H1 (cell line): Measurements from ENCODE around the gene PDE2A. TPM values are rescaled to one million over a fixed set of nuclear protein-coding genes. Genes with fewer than 3 reads are reported as not detected.

Source experiments
- CTCF ChIA-PET: fragments of 300-600 bp; sonication (Branson Sonifier 250); formaldehyde crosslinking; loops from one replicate; lab custom pipeline; 2021; ENCODE audit not compliant: partially characterized antibody; lab: Charles Lee
- POLR2A ChIA-PET: fragments of 300-600 bp; sonication (Branson Sonifier 250); formaldehyde crosslinking; loops from one replicate; lab custom pipeline; 2021; ENCODE audit warnings: inconsistent platforms; ENCODE audit not compliant: partially characterized antibody; lab: Charles Lee
- DNase-seq, 2 experiments: peaks; one replicate each; pipeline versions ENCODE4 v3.0.0 to v3.0.0-alpha.2; 2010 to 2022; ENCODE audit warnings: low spot score in 2 of 2, low read depth in 1 of 2, mixed read lengths in 1 of 2
- FAIRE-seq: peaks from 2 replicates; lab custom pipeline; 2011; peaks lifted over from hg19 to GRCh38; lab: Jason Lieb, UNC
- H2AFZ ChIP-seq: 2 replicates; pipeline ENCODE4 v1.8.1; 2012; ENCODE audit warnings: low read length, inconsistent platforms
- H2AK5ac ChIP-seq: 2 replicates; pipeline ENCODE4 v1.6.1; 2013; ENCODE audit warnings: low read depth, low read length
- H2BK120ac ChIP-seq: replicated peaks from 2 replicates; pipeline ENCODE3; 2013; ENCODE audit warnings: low read depth, low read length, inconsistent platforms
- H2BK12ac ChIP-seq: 2 replicates; pipeline ENCODE4 v1.6.1; 2013; ENCODE audit warnings: low read depth, low read length
- H2BK15ac ChIP-seq: 2 replicates; pipeline ENCODE4 v1.6.1; 2013; ENCODE audit warnings: low read length
- H2BK20ac ChIP-seq: 2 replicates; pipeline ENCODE4 v1.6.1; 2013; ENCODE audit warnings: low read length
- H2BK5ac ChIP-seq: 2 replicates; pipeline ENCODE4 v1.6.1; 2013; ENCODE audit warnings: low read depth, low read length
- H3K14ac ChIP-seq: 2 replicates; pipeline ENCODE4 v1.6.1; 2013; ENCODE audit warnings: inconsistent platforms; ENCODE audit not compliant: insufficient read length
- H3K18ac ChIP-seq: 2 replicates; pipeline ENCODE4 v1.6.1; 2013; ENCODE audit warnings: low read length; ENCODE audit errors: extremely low read depth
- H3K23ac ChIP-seq: 2 replicates; pipeline ENCODE4 v1.6.1; 2013; ENCODE audit warnings: inconsistent platforms; ENCODE audit not compliant: insufficient read length
- H3K23me2 ChIP-seq: 2 replicates; pipeline ENCODE4 v1.6.1; 2013; ENCODE audit warnings: low read depth, low read length
- H3K27ac ChIP-seq: 2 replicates; pipeline ENCODE4 v1.6.1; 2011; ENCODE audit warnings: low read depth, low read length, inconsistent platforms
- H3K27me3 ChIP-seq, 4 experiments: replicated peaks in 1 of 4; 1 replicate in 1 of 4; 2 replicates in 3 of 4; pipeline versions ENCODE4 v1.6.1 to v1.8.1; 2011 to 2013; ENCODE audit warnings: low read length in 3 of 4, mild to moderate bottlenecking in 3 of 4, inconsistent platforms in 2 of 4, mixed read lengths in 2 of 4, moderate library complexity in 1 of 4; ENCODE audit not compliant: control insufficient read depth in 3 of 4, insufficient read depth in 3 of 4; ENCODE audit errors: extremely low read depth in 1 of 4
- H3K36me3 ChIP-seq, 4 experiments: 2 replicates each; pipeline versions ENCODE4 v1.6.1 to v1.8.1; 2011 to 2013; ENCODE audit warnings: mild to moderate bottlenecking in 4 of 4, low read length in 3 of 4, moderate library complexity in 2 of 4, control low read depth in 1 of 4, inconsistent platforms in 1 of 4; ENCODE audit not compliant: insufficient read depth in 4 of 4, control insufficient read depth in 2 of 4
- H3K4ac ChIP-seq: replicated peaks from 2 replicates; pipeline ENCODE3; 2013; ENCODE audit warnings: low read length, low read depth, mixed read lengths, inconsistent platforms; ENCODE audit not compliant: insufficient read length
- H3K4me1 ChIP-seq, 4 experiments: replicated peaks in 1 of 4; 1 replicate in 1 of 4; 2 replicates in 3 of 4; pipeline versions ENCODE4 v1.6.1 to v1.8.1; 2011 to 2013; ENCODE audit warnings: low read length in 3 of 4, inconsistent platforms in 2 of 4, mixed read lengths in 1 of 4; ENCODE audit not compliant: insufficient read depth in 4 of 4, control insufficient read depth in 3 of 4
- H3K4me2 ChIP-seq, 2 experiments: 2 replicates each; pipeline versions ENCODE4 v1.6.1 to v1.8.1; 2011 to 2013; ENCODE audit warnings: low read depth in 2 of 2, low read length in 2 of 2, control low read depth in 1 of 2, inconsistent platforms in 1 of 2, mild to moderate bottlenecking in 1 of 2; ENCODE audit not compliant: insufficient read depth in 1 of 2
- H3K4me3 ChIP-seq, 4 experiments: fragments of 200-600, 300-600 bp in 1 of 4; sonication (generic), shearing (Covaris generic), sonication (Bioruptor Twin) in 1 of 4; 2 replicates each; pipeline versions ENCODE4 v1.5.1 to v1.8.1; 2011 to 2016; ENCODE audit warnings: low read length in 4 of 4, low read depth in 3 of 4, control low read depth in 2 of 4, inconsistent platforms in 2 of 4, mild to moderate bottlenecking in 2 of 4, mixed read lengths in 1 of 4, moderate library complexity in 1 of 4; ENCODE audit not compliant: insufficient read depth in 2 of 4; ENCODE audit errors: extremely low read depth in 1 of 4
- H3K56ac ChIP-seq: replicated peaks from 2 replicates; pipeline ENCODE3; 2013; ENCODE audit warnings: low read depth, mild to moderate bottlenecking, mixed read lengths, low read length, inconsistent platforms; ENCODE audit not compliant: insufficient read length
- H3K79me1 ChIP-seq: 2 replicates; pipeline ENCODE4 v1.6.1; 2013; ENCODE audit warnings: low read depth, low read length, control low read depth
- H3K79me2 ChIP-seq, 2 experiments: 2 replicates each; pipeline versions ENCODE4 v1.6.1 to v1.8.1; 2012 to 2013; ENCODE audit warnings: low read length in 2 of 2, mild to moderate bottlenecking in 2 of 2, inconsistent platforms in 1 of 2; ENCODE audit not compliant: insufficient read depth in 2 of 2, control insufficient read depth in 1 of 2
- H3K9ac ChIP-seq, 4 experiments: replicated peaks in 1 of 4; 1 replicate in 1 of 4; 2 replicates in 3 of 4; pipeline versions ENCODE4 v1.6.1 to v1.8.1; 2011 to 2013; ENCODE audit warnings: low read depth in 3 of 4, low read length in 3 of 4, control low read depth in 2 of 4, mild to moderate bottlenecking in 2 of 4, moderate library complexity in 2 of 4, inconsistent platforms in 1 of 4; ENCODE audit errors: extremely low read depth in 1 of 4
- H3K9me3 ChIP-seq, 2 experiments: 2 replicates each; pipeline versions ENCODE4 v1.6.1 to v1.8.1; 2012 to 2013; ENCODE audit warnings: mild to moderate bottlenecking in 2 of 2, moderate library complexity in 2 of 2, control low read depth in 1 of 2, inconsistent platforms in 1 of 2, low read depth in 1 of 2, low read length in 1 of 2, mixed read lengths in 1 of 2; ENCODE audit not compliant: insufficient read depth in 2 of 2
- H4K20me1 ChIP-seq, 2 experiments: replicated peaks in 1 of 2; 2 replicates each; pipeline versions ENCODE3 to v1.8.1; 2011 to 2013; ENCODE audit warnings: inconsistent platforms in 2 of 2, low read length in 2 of 2, mild to moderate bottlenecking in 1 of 2; ENCODE audit not compliant: insufficient read depth in 2 of 2, control insufficient read depth in 1 of 2
- H4K5ac ChIP-seq: 2 replicates; pipeline ENCODE4 v1.6.1; 2013; ENCODE audit warnings: low read length, low read depth, mixed read lengths, inconsistent platforms; ENCODE audit not compliant: insufficient read length
- H4K8ac ChIP-seq: 2 replicates; pipeline ENCODE4 v1.8.0; 2013; ENCODE audit warnings: mild to moderate bottlenecking, moderate library complexity, low read length, inconsistent platforms; ENCODE audit not compliant: insufficient read depth; ENCODE audit errors: extremely low read depth
- H4K91ac ChIP-seq: replicated peaks from 2 replicates; pipeline ENCODE3; 2013; ENCODE audit warnings: low read length, mixed read lengths, inconsistent platforms; ENCODE audit not compliant: insufficient read length
- BCL11A ChIP-seq, 2 experiments: IDR thresholded peaks; one replicate each; pipeline ENCODE4 v1.6.1; 2011; ENCODE audit warnings: low read depth in 2 of 2, low read length in 2 of 2, mild to moderate bottlenecking in 2 of 2
- BRCA1 ChIP-seq: IDR thresholded peaks from 2 replicates; pipeline ENCODE4 v1.6.1; 2012; ENCODE audit warnings: low read depth, low read length, improper control_type of control experiment
- CBX5 ChIP-seq: fragments of 300-800, 300-1000 bp; sonication (generic); IDR thresholded peaks from 2 replicates; pipeline ENCODE4 v1.7.1; 2016; ENCODE audit warnings: antibody characterized with exemption, low read length, low read depth
- EP300 ChIP-seq, 2 experiments: IDR thresholded peaks; 1 replicate in 1 of 2; 2 replicates in 1 of 2; pipeline ENCODE4 v1.6.1; 2011 to 2012; ENCODE audit warnings: low read depth in 2 of 2, low read length in 2 of 2, mild to moderate bottlenecking in 2 of 2, borderline replicate concordance in 1 of 2, inconsistent platforms in 1 of 2, moderate library complexity in 1 of 2
- RFX5 ChIP-seq: IDR thresholded peaks from 2 replicates; pipeline ENCODE4 v1.6.1; 2011; ENCODE audit warnings: low read depth, low read length, improper control_type of control experiment, borderline replicate concordance
- SUZ12 ChIP-seq: fragments of 200-600 bp; sonication (generic); IDR thresholded peaks from 2 replicates; pipeline ENCODE4 v1.6.1; 2012; ENCODE audit warnings: mild to moderate bottlenecking, inconsistent platforms, low read length, moderate library complexity, mixed read lengths
- TAF7 ChIP-seq: optimal IDR thresholded peaks from 2 replicates; pipeline ENCODE3; 2011; ENCODE audit warnings: low read depth, mild to moderate bottlenecking, inconsistent platforms, low read length, moderate library complexity, borderline replicate concordance
- WGBS, 2 experiments: shearing (Covaris generic) in 1 of 2; methylation state at CpG; one replicate each; pipeline versions ENCODE4 v1.1.6 to v1.1.7; 2013 to 2015; ENCODE audit warnings: low lambda C conversion rate in 2 of 2, mixed read lengths in 2 of 2, inconsistent platforms in 1 of 2, low coverage in 1 of 2, missing lambda C conversion rate in 1 of 2; ENCODE audit not compliant: insufficient replicate concordance in 2 of 2, insufficient coverage in 1 of 2, insufficient read length in 1 of 2; ENCODE audit errors: extremely low coverage in 1 of 2, missing lambda C conversion rate in 1 of 2; 5-methylcytosine and 5-hydroxymethylcytosine counted together
- polyA plus RNA-seq, 7 experiments: library from polyadenylated mRNA; depleted of rRNA in 3 of 7; stranded (reverse) in 5 of 7; unstranded in 2 of 7; fragments of >200 nt in 5 of 7; fragments of 200-250 nt in 2 of 7; gene quantifications; 1 replicate in 5 of 7; 2 replicates in 1 of 7; 4 replicates in 1 of 7; pipeline versions ENCODE4 v1.2.1 to v1.2.3, GENCODE V29; 2011 to 2013; ENCODE audit warnings: missing spikeins in 2 of 7, mixed read lengths in 2 of 7
- total RNA-seq: library from RNA; stranded (reverse); fragmentation: NEBNext Ultra II Directional; extraction: Animal tissue kit (Norgen Biotek cat#: 25700); gene quantifications from 2 replicates; pipeline ENCODE4 v1.2.1, GENCODE V29; 2021
- TF ChIP-seq, protein P1 (sequence below), 3 experiments: IDR thresholded peaks; 1 replicate in 2 of 3; 2 replicates in 1 of 3; pipeline versions ENCODE4 v1.5.1 to v1.6.1; 2011; ENCODE audit warnings: low read length in 3 of 3, mild to moderate bottlenecking in 3 of 3, inconsistent platforms in 2 of 3, low read depth in 1 of 3, moderate library complexity in 1 of 3; ENCODE audit not compliant: insufficient read depth in 1 of 3; ENCODE audit errors: control extremely low read depth in 1 of 3

Gene PDE2A
- total and polyA plus RNA-seq, 2 of the 8 experiments (the other 6 are each of a cell fraction or from before 2014, with no cell fraction given), result 3.4 to 7.1 TPM

DNA sequence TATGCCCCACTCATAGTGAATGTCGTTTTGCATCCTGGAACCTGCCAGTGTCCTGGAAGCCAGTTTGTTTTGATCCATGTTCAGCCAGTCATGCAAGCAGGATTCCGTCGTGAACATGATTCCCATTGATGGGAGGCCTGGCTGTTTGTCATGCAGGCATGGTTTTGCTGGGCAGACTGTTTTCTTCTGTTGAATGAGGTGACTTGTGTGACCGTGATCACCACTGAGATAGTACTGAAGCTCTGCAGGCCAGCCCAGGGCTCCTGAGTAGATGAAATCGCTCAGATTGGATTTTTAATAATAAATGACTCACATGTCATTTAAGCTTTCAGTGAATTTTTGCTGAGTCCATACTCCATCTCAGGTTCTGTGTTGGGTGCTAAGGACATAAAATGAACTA is 117.8 kb downstream of the PDE2A start:
- no peak overlapping the region for H4K91ac ChIP-seq
- no peak for TF ChIP-seq CBX5
- TF ChIP-seq EP300 (IDR thresholded peaks at IDR 0.05; ENCODE audit: borderline replicate concordance in 1 of 2, low read depth in 2 of 2, low read length in 2 of 2), result no peak
- TF ChIP-seq BRCA1, result no peak
- no peak for TF ChIP-seq SUZ12
- TF ChIP-seq, protein P1, sequence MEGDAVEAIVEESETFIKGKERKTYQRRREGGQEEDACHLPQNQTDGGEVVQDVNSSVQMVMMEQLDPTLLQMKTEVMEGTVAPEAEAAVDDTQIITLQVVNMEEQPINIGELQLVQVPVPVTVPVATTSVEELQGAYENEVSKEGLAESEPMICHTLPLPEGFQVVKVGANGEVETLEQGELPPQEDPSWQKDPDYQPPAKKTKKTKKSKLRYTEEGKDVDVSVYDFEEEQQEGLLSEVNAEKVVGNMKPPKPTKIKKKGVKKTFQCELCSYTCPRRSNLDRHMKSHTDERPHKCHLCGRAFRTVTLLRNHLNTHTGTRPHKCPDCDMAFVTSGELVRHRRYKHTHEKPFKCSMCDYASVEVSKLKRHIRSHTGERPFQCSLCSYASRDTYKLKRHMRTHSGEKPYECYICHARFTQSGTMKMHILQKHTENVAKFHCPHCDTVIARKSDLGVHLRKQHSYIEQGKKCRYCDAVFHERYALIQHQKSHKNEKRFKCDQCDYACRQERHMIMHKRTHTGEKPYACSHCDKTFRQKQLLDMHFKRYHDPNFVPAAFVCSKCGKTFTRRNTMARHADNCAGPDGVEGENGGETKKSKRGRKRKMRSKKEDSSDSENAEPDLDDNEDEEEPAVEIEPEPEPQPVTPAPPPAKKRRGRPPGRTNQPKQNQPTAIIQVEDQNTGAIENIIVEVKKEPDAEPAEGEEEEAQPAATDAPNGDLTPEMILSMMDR (IDR thresholded peaks at IDR 0.05; ENCODE audit: control extremely low read depth in 1 of 3, insufficient read depth in 1 of 3, low read depth in 1 of 3, low read length in 3 of 3), result no peak
- TF ChIP-seq BCL11A (IDR thresholded peaks at IDR 0.05; ENCODE audit: low read depth in 2 of 2, low read length in 2 of 2), result no peak
- no peak for TF ChIP-seq RFX5
- no peak for TF ChIP-seq TAF7
- TF ChIP-seq, all 59 proteins: peak for 0
- FAIRE-seq, result no peak
- H3K79me2 ChIP-seq, result no peaks in the 10 kb centered on the region
- H3K4ac ChIP-seq, result no peak overlapping the region
- H3K14ac ChIP-seq, result no peak overlapping the region
- H4K8ac ChIP-seq, result no peak overlapping the region
- H4K5ac ChIP-seq, result no peak overlapping the region
- H2BK20ac ChIP-seq, result no peak overlapping the region
- H2AK5ac ChIP-seq, result no peak overlapping the region
- H3K23me2 ChIP-seq, result no peaks in the 10 kb centered on the region
- 90% methylated on average over 5 of the region's 5 CpGs; no CpG with 5 or more reads in 1 of the 2 experiments for WGBS, 2 experiments
- H2BK120ac ChIP-seq, result no peak overlapping the region
- no peaks in the 10 kb centered on the region for H3K27me3 ChIP-seq
- no peak overlapping the region for H3K9ac ChIP-seq
- H2BK5ac ChIP-seq, result no peak overlapping the region
- no peak for DNase-seq
- ChIA-PET POLR2A (interaction anchor here (1.2 kb wide), 1 partner anchor 9 kb away, joined by 4 read pairs; no protein-coding TSS in a partner anchor), CTCF (interaction anchor here (0.8 to 8.8 kb wide), 9 partner anchors 10 to 102 kb away, joined by 3 to 52 read pairs (median 5); no protein-coding TSS in a partner anchor)
- H3K23ac ChIP-seq, result no peak overlapping the region
- no peak overlapping the region for H2BK15ac ChIP-seq
- H3K56ac ChIP-seq, result no peak overlapping the region
- no peak overlapping the region for H3K18ac ChIP-seq
- no peaks in the 10 kb centered on the region for H3K9me3 ChIP-seq
- no peak overlapping the region for H3K27ac ChIP-seq
- no peaks in the 10 kb centered on the region for H3K79me1 ChIP-seq
- H2BK12ac ChIP-seq, result no peak overlapping the region
- no peaks in the 10 kb centered on the region for H3K36me3 ChIP-seq
- H2AFZ ChIP-seq, result no peak overlapping the region
- no peaks in the 10 kb centered on the region for H3K4me1 ChIP-seq
- no peak overlapping the region for H3K4me2 ChIP-seq
- no peaks in the 10 kb centered on the region for H4K20me1 ChIP-seq
- no peak overlapping the region for H3K4me3 ChIP-seq
